Measurements from ENCODE around the gene NTRK2.
"Not testable (repeated sequence)": the region's sequence is repeated elsewhere in the genome, so short reads cannot be mapped to it uniquely, and the experiment has no call there.

NTRK2 gene

GRCh38 chr9:84858364-84858763, 188.8 kb downstream of the NTRK2 start:
- DNase-seq = no peak

- no peak for DNase-seq
Observed at GRCh38 chr9:84860249-84861115, 191.0 kb downstream of the NTRK2 start.

DNA sequence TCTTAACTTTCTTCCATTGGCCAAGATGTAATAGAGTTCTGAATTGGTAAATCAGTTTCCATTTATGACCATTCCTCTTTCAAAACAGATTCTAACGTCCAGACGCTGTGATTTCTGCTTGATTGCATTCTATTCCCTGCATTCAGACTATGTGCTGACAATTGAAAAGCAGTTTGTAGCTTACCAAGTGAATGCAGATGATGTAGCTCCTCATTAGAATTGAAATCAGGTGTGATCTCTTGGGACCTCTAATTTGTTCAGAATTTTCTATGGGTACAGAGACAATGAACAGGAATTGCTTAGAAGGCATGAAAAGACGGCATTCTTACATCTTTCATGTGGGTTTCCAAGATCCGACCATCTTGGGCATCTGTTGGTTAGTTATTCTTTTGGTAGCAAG, 191.9 kb downstream of the NTRK2 start:
- no peak for DNase-seq

GRCh38 chr9:84862308-84862707, 192.8 kb downstream of the NTRK2 start:
- DNase-seq = no peak

- DNase-seq = no peak
Observed at GRCh38 chr9:84862810-84863287, 193.3 kb downstream of the NTRK2 start.

DNA sequence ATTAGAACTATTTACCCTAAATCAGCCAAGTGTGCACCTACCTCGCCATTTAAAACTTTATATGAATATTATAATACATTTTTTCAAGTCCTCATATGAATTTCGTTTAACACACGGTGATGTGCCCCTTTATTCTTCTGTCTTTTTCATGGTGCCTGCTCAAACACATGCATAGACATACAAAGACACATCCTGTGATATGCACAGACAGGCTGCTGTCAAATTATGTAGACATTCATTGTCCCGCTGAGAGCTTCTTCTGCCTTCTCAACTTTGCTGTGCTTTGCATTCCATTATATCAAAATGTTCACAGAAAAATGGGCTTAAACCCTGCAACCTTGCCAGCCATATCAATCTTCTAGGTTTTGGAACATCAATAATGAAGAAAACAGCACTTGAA, 193.8 kb downstream of the NTRK2 start:
- no peak for DNase-seq

DNA sequence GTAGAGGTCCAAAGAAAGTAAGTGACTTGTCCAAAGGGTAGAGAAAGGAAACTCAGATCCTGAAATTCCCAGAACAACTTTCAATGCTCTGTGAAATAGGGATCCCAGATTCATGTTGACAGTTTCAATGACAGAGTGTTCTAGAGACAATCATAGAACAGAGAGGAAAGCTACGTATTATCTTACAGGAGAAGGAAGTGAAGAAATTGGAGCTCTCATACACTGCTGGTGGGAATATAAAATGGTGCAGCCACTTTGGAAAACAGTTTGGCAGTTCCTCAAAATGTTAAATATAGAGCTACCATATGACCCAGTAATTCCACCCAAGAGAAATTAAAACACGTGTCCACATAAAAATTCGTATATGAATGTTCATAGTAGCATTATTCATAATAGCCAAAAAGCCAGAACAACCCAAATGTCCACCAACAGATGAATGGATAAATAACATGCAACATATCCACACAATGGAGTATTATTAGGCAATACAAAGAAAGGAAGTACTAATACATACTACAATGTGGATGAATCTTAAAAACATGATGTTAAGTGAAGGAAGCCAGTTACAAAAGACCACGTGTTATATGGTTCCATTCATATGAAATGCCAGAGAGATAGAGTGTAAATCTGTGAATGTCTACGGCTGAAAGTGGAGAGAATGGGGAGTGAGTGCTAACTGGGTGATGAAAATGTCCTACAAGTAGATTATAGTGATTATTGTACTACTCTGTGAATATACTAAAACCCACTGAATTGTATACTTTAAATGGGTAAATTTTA, 197.1 kb downstream of the NTRK2 start:
- no peak for DNase-seq

DNA sequence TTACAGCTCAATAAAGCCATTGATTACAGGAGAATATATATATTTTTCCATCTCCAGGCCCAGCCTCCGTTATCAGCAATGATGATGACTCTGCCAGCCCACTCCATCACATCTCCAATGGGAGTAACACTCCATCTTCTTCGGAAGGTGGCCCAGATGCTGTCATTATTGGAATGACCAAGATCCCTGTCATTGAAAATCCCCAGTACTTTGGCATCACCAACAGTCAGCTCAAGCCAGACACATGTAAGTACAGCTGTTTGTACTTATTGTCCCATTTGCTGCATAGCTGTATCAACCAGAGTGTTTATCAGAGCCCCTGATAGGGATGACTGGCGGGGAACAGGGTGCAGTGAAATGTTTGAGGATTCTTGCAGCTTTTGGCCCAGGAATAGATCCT, 197.7 kb downstream of the NTRK2 start:
- DNase-seq = no peak

GRCh38 chr9:84869091-84869490, 199.6 kb downstream of the NTRK2 start:
- no peak for DNase-seq

GRCh38 chr9:84871983-84872382, 202.5 kb downstream of the NTRK2 start:
- DNase-seq = no peak

- DNase-seq = no peak
Observed at GRCh38 chr9:84874022-84874421, 204.5 kb downstream of the NTRK2 start.

GRCh38 chr9:84874596-84874995, 205.1 kb downstream of the NTRK2 start:
- no peak for DNase-seq

- no peak for DNase-seq
Observed at GRCh38 chr9:84875193-84875592, 205.7 kb downstream of the NTRK2 start.

GRCh38 chr9:84879631-84880030, 210.1 kb downstream of the NTRK2 start:
- no peak for DNase-seq

GRCh38 chr9:84880835-84881234, 211.3 kb downstream of the NTRK2 start:
- DNase-seq = no peak

DNA sequence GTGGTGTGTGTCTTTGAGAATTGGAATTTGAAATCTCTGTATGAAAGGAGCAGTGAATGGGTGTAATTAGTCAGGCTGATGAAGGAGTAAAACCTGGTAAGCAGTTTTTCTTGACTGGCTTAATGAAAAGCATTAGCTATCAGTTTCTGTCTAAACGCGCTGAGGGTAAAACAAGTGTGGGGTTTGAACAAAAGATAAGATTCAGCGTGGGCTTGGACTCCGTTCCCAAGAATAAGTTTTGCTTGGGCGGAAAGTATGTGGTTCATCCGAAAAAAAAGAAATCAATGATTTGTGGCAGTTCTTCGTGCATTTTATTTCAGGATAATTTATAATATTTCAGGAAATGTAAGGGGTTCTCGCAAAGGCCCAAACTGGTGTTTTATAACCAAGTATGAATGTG, 217.3 kb downstream of the NTRK2 start:
- no peak for DNase-seq

- DNase-seq = no peak
Observed at GRCh38 chr9:84891924-84892323, 222.4 kb downstream of the NTRK2 start.

- DNase-seq = no peak
Observed at GRCh38 chr9:84893419-84894128, 224.0 kb downstream of the NTRK2 start.

DNA sequence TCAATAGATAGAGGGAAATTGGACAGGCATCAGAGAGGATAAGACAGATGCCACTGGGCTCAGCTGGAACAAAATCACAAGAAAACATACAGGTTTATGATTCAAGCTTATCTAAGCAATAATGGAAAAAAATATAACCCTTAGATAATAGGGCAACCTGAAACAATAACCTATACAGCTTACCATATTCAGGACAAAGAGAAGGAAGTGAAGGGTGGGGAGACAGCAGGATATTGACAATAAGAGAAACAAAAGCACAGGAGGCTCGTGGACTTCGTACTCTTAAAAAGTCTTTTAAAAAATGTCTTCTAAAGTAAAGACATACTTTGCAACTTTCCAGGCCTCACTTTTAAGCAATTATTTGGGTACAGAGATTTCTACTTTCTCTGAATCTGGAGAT, 225.3 kb downstream of the NTRK2 start:
- no peak for DNase-seq

DNA sequence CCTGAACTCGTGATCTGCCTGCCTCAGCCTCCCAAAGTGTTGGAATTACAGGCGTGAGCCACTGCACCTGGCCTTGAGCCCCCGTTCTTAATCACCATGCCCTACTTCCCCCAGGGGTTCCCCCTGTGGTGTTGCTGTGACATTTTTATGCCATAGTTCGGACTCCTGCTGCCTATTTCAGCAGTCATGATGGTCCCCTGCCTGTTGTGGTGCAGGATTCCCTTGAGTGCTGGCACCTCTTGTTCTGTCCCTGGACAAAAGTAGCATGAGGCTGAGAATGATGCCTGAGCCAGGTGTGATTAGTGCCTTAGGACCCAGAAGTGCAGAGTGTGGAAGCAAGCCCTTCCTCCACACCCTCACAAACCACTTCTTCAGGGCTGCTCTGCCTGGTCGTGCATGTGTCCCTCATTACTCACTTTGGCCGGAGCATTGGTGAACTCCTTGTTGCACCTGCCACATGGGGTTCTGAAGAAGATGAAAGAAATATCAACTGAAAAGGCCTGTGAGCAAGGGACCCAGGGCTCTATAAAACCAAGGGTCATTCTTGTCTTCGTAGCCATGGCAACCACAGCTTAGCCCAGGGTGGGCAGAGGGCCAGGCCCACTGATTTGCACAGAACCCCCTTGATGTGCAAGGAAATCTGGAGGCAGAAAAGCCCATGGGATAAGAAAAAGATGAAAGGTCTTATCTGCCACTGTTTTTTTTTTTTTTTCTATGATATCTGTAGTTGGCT, 228.0 kb downstream of the NTRK2 start:
- DNase-seq = no peak

DNA sequence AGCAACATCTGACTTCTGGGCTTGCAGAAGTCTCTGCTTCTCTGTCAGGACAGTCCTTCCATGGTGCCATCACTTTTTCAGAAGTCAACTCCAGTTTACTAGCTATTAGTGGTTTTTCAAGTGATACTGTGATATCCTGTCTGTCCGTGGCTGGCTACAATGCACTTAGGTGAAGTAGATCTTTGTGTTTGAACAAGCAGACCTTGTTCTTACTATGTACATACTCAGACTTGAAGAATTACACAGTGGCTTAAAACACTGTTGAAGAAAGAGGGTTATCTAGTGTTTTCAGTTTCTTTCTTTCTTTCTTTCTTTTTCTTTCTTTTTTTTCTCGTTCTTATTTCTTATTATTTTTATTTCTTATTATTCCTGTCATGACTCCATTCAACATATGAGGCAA, 228.7 kb downstream of the NTRK2 start:
- no peak for DNase-seq

- DNase-seq = not testable (repeated sequence)
Observed at GRCh38 chr9:84898618-84899017, 229.1 kb downstream of the NTRK2 start.

- no peak for DNase-seq
Observed at GRCh38 chr9:84899326-84899725, 229.8 kb downstream of the NTRK2 start.
